Measurements from ENCODE around the gene HELZ. TPM values are rescaled to one million over a fixed set of nuclear protein-coding genes. Genes with fewer than 3 reads are reported as not detected.

Gene HELZ
- total and polyA plus RNA-seq, 2 of the 8 experiments (the other 6 are each of a cell fraction or from before 2014, with no cell fraction given), result 10.0 to 48.7 TPM

DNA sequence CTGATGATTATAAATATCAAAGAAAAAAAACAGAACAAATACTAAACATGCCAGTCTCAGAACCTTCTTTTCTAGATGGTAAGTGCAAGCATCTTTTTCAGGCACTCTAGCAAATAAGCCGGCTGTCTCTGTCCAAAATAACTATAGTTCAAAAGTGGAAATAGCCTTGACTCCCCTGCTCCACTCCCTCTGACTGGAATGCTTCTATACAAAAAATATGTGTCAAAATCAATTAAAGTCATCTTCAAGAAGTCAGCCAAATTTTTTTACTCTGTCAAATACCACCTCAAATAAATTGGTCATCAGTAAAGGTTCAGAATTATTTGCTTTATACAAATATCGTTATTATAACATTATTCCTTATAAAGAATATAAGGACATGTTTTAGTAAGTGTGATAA lies 117.1 kb downstream of the HELZ start:
- no peak overlapping the region for H3K4me3 ChIP-seq (ENCODE audit: extremely low read depth in 1 of 4, insufficient read depth in 2 of 4, low read depth in 3 of 4, low read length in 4 of 4)

More for the DNA sequence above, 117.1 kb downstream of the HELZ start:
- H3K27ac ChIP-seq (ENCODE audit: low read depth, low read length), result no peak overlapping the region
- no peaks in the 10 kb centered on the region for H3K79me2 ChIP-seq (ENCODE audit: control insufficient read depth in 1 of 2, insufficient read depth in 2 of 2, low read length in 2 of 2)
- no peaks in the 10 kb centered on the region for H3K9me3 ChIP-seq (ENCODE audit: insufficient read depth in 2 of 2, low read depth in 1 of 2, low read length in 1 of 2)
- POLR2A ChIA-PET (ENCODE audit: partially characterized antibody), result no interaction called here
- CTCF ChIA-PET (ENCODE audit: partially characterized antibody), result interaction anchor here (0.5 to 2.2 kb wide), 4 partner anchors 11 to 164 kb away, joined by 3 to 8 read pairs (median 3); no protein-coding TSS in a partner anchor
- H3K56ac ChIP-seq (replicated peaks; ENCODE audit: insufficient read length, low read depth, low read length), result no peak overlapping the region
- no peak overlapping the region for H3K9ac ChIP-seq (replicated peaks in 1 of 4; ENCODE audit: extremely low read depth in 1 of 4, low read depth in 3 of 4, low read length in 3 of 4)
- H3K23me2 ChIP-seq (ENCODE audit: low read depth, low read length), result no peaks in the 10 kb centered on the region
- no peak overlapping the region for H2BK15ac ChIP-seq (ENCODE audit: low read length)
- peaks cover 0 to 8% (median 2%) of the 10 kb centered on the region in 4 experiments; a peak in 2 of 8 replicates for H3K36me3 ChIP-seq (ENCODE audit: control insufficient read depth in 2 of 4, insufficient read depth in 4 of 4, low read length in 3 of 4)
- H3K14ac ChIP-seq (ENCODE audit: insufficient read length), result no peak overlapping the region
- no peak overlapping the region for H2BK5ac ChIP-seq (ENCODE audit: low read depth, low read length)
- no peak overlapping the region for H3K4ac ChIP-seq (replicated peaks; ENCODE audit: insufficient read length, low read depth, low read length)
- FAIRE-seq (no peak), DNase-seq (ENCODE audit: low read depth in 1 of 2, low spot score in 2 of 2) (no peak)
- no peak overlapping the region for H3K23ac ChIP-seq (ENCODE audit: insufficient read length)
- peaks cover 0 to 1% of the 10 kb centered on the region in 2 experiments for H4K20me1 ChIP-seq (replicated peaks in 1 of 2; ENCODE audit: control insufficient read depth in 1 of 2, insufficient read depth in 2 of 2, low read length in 2 of 2)
- H3K18ac ChIP-seq (ENCODE audit: extremely low read depth, low read length), result no peak overlapping the region
- H4K8ac ChIP-seq (ENCODE audit: extremely low read depth, insufficient read depth, low read length), result no peak overlapping the region
- H3K4me2 ChIP-seq (ENCODE audit: insufficient read depth in 1 of 2, low read depth in 2 of 2, low read length in 2 of 2), result no peak overlapping the region
- H2BK20ac ChIP-seq (ENCODE audit: low read length), result no peak overlapping the region
- no peak overlapping the region for H4K5ac ChIP-seq (ENCODE audit: insufficient read length, low read depth, low read length)
- H2BK120ac ChIP-seq (replicated peaks; ENCODE audit: low read depth, low read length), result no peak overlapping the region
- no peak overlapping the region for H2AK5ac ChIP-seq (ENCODE audit: low read depth, low read length)
- H4K91ac ChIP-seq (replicated peaks; ENCODE audit: insufficient read length, low read length), result no peak overlapping the region
- H3K79me1 ChIP-seq (ENCODE audit: low read depth, low read length), result no peaks in the 10 kb centered on the region
- TF ChIP-seq RFX5 (IDR thresholded peaks at IDR 0.05; ENCODE audit: borderline replicate concordance, low read depth, low read length) (no peak), RNF2 (IDR thresholded peaks at IDR 0.05; ENCODE audit: borderline replicate concordance, low read depth, low read length, missing control alignments, poor library complexity, severe bottlenecking) (no peak)
- H3K27me3 ChIP-seq (replicated peaks in 1 of 4; ENCODE audit: control insufficient read depth in 3 of 4, extremely low read depth in 1 of 4, insufficient read depth in 3 of 4, low read length in 3 of 4), result no peaks in the 10 kb centered on the region
- WGBS, 2 experiments (ENCODE audit: extremely low coverage in 1 of 2, insufficient coverage in 1 of 2, insufficient read length in 1 of 2, insufficient replicate concordance in 2 of 2, low coverage in 1 of 2, low lambda C conversion rate in 2 of 2, missing lambda C conversion rate in 1 of 2), result 95% methylated on average over 2 of the region's 2 CpGs; no CpG with 5 or more reads in 1 of the 2 experiments
- no peak overlapping the region for H2BK12ac ChIP-seq (ENCODE audit: low read depth, low read length)
- H3K4me1 ChIP-seq (replicated peaks in 1 of 4; ENCODE audit: control insufficient read depth in 3 of 4, insufficient read depth in 4 of 4, low read length in 3 of 4), result no peaks in the 10 kb centered on the region
- no peak overlapping the region for H2AFZ ChIP-seq (ENCODE audit: low read length)
